Activated naive CD8-positive, alpha-beta T cell treated with anti-CD3 and anti-CD28 coated beads, Interleukin-2, amount 10 ng/mL, durations not matched to agents 7 days and 5 days (primary cell): ENCODE measurements around the gene HSF5. TPM values are rescaled to one million over a fixed set of nuclear protein-coding genes. Genes with fewer than 3 reads are reported as not detected.

ENCODE experiments used
- ATAC-seq: fragments of 150-1000 bp; cut with Tn5 transposase; one replicate; pipeline ENCODE4 v1.10.0; 2021; ENCODE audit warnings: low read depth, moderate library complexity
- POLR2A ChIA-PET: fragments of 350-600 bp; sonication (Branson Sonifier 250); formaldehyde crosslinking; loops from one replicate; lab custom pipeline; 2021; ENCODE audit warnings: antibody characterized with exemption; lab: Charles Lee
- DNase-seq: peaks from one replicate; pipeline ENCODE4 v3.0.0; 2021
- H3K27ac Mint-ChIP-seq: one replicate; pipeline ENCODE4 v1.8.0; 2022; ENCODE audit warnings: mild to moderate bottlenecking, mixed read lengths
- H3K27me3 Mint-ChIP-seq: one replicate; pipeline ENCODE4 v1.8.0; 2022; ENCODE audit warnings: mild to moderate bottlenecking, moderate library complexity, mixed read lengths
- H3K36me3 Mint-ChIP-seq: one replicate; pipeline ENCODE4 v1.8.0; 2021; ENCODE audit warnings: mild to moderate bottlenecking, mixed read lengths
- H3K4me1 Mint-ChIP-seq: one replicate; pipeline ENCODE4 v1.8.0; 2021; ENCODE audit warnings: mixed read lengths
- H3K4me3 Mint-ChIP-seq: one replicate; pipeline ENCODE4 v1.8.0; 2022; ENCODE audit warnings: mild to moderate bottlenecking, moderate library complexity, mixed read lengths
- H3K9me3 Mint-ChIP-seq: one replicate; pipeline ENCODE4 v1.8.0; 2021; ENCODE audit warnings: mixed read lengths
- total RNA-seq, 2 experiments: library from RNA; stranded (reverse); gene quantifications; one replicate each; pipeline ENCODE4 v1.2.3, GENCODE V29; 2021

HSF5 gene
- under 1 TPM; 0.47 to 0.60 TPM for total RNA-seq

- Mint-ChIP-seq H3K4me1 (peaks cover 3% of the 10 kb centered on the region), H3K27ac (no peak within 1 kb of the TSS), H3K36me3 (peaks cover 31% of the 10 kb centered on the region), H3K4me3 (no peak within 1 kb of the TSS), H3K9me3 (no peaks in the 10 kb centered on the region), H3K27me3 (peaks cover 2% of the 10 kb centered on the region)
- POLR2A ChIA-PET, result interaction anchor here (0.8 to 1.3 kb wide), 3 partner anchors 25 to 144 kb away, joined by 3 to 5 read pairs (median 4); partner anchors contain the start of gene SUPT4H1
- peak; percentile 75 for DNase-seq
- ATAC-seq, result peak; percentile 80
Observed at GRCh38 chr17:58487589-58488427, at the start of gene HSF5. HSF5 (minus strand) TSS chr17:58488408; CDS start chr17:58488274, 134 bp downstream.

GRCh38 chr17:58537266-58537665 lies 49.1 kb upstream of the HSF5 start:
- Mint-ChIP-seq H3K27me3 (peaks cover 37% of the 10 kb centered on the region), H3K36me3 (no peaks in the 10 kb centered on the region), H3K4me3 (no peak overlapping the region), H3K9me3 (no peaks in the 10 kb centered on the region), H3K4me1 (peaks cover 2% of the 10 kb centered on the region), H3K27ac (no peak overlapping the region)
- POLR2A ChIA-PET, result interaction anchor here (1.1 kb wide), 1 partner anchor 123 kb away, joined by 4 read pairs; no protein-coding TSS in a partner anchor
- no peak for DNase-seq
- no peak for ATAC-seq

- Mint-ChIP-seq H3K36me3 (no peaks in the 10 kb centered on the region), H3K4me1 (peaks cover 4% of the 10 kb centered on the region), H3K27me3 (peaks cover 39% of the 10 kb centered on the region), H3K27ac (no peak overlapping the region), H3K9me3 (no peaks in the 10 kb centered on the region), H3K4me3 (no peak overlapping the region)
- ATAC-seq (no peak), DNase-seq (no peak)
- POLR2A ChIA-PET, result interaction anchor here (1.1 kb wide), 1 partner anchor 123 kb away, joined by 4 read pairs; no protein-coding TSS in a partner anchor
Observed at GRCh38 chr17:58536542-58536941, 48.3 kb upstream of the HSF5 start.

DNA sequence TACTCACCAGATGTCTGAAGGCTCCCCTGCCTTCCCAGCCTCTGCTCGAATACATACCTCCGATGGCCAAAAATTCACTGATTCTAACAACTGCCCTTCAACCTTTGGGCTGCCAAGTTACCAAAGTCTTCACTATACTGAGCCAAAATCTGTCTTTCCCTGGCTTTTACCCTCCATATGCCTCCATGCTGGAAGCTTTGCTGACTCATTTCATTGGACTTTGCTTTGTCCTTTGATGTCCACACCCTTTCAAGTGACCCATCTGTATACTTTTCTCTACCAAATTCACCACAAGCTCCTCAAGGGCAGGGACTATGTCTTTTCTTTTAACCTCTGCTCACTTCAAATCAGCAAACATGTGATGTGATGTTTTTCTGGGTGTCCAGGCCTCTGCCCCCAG lies 47.2 kb upstream of the HSF5 start:
- H3K36me3 Mint-ChIP-seq, result no peaks in the 10 kb centered on the region
- peaks cover 45% of the 10 kb centered on the region for H3K27me3 Mint-ChIP-seq
- H3K9me3 Mint-ChIP-seq, result no peaks in the 10 kb centered on the region
- POLR2A ChIA-PET, result interaction anchor here (1.3 kb wide), 1 partner anchor 9 kb away, joined by 3 read pairs; no protein-coding TSS in a partner anchor
- no peak overlapping the region for H3K4me3 Mint-ChIP-seq
- H3K4me1 Mint-ChIP-seq, result peaks cover 4% of the 10 kb centered on the region
- no peak overlapping the region for H3K27ac Mint-ChIP-seq
- ATAC-seq (no peak), DNase-seq (no peak)

DNA sequence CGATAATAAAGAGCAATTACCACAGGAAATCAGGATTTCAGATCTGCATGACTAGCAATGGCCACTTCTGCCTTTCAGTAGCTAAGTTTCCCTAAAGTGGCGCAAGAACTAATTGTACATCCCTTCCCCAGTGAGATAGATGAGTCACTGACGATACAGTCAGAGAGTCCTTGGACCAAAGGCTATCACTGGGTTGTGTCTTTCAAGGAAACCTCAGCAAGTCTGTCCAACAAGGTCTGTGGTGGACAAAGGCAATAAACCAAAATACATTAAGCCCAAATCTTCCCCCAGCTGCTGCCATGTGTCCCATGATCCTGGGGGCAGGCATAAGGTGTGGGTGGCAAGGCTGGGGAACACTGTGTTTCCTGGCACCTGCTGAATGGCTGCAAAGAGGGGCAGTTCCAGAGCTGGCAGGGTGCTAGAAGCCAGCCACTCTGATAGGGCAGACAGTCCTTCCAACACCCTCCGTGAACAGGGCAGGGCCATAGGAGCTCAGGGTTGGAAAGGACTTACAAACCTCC lies 46.8 kb upstream of the HSF5 start:
- H3K36me3 Mint-ChIP-seq, result no peaks in the 10 kb centered on the region
- H3K27ac Mint-ChIP-seq, result no peak overlapping the region
- ATAC-seq (no peak), DNase-seq (no peak)
- POLR2A ChIA-PET, result interaction anchor here (1.3 kb wide), 1 partner anchor 9 kb away, joined by 3 read pairs; no protein-coding TSS in a partner anchor
- H3K27me3 Mint-ChIP-seq, result peaks cover 46% of the 10 kb centered on the region
- H3K4me1 Mint-ChIP-seq, result peaks cover 4% of the 10 kb centered on the region
- no peaks in the 10 kb centered on the region for H3K9me3 Mint-ChIP-seq
- no peak overlapping the region for H3K4me3 Mint-ChIP-seq

- DNase-seq (no peak), ATAC-seq (no peak)
- POLR2A ChIA-PET, result interaction anchor here (1.0 to 1.3 kb wide), 3 partner anchors 8 to 98 kb away, joined by 3 read pairs; no protein-coding TSS in a partner anchor
- Mint-ChIP-seq H3K36me3 (no peaks in the 10 kb centered on the region), H3K4me3 (no peak overlapping the region), H3K27me3 (peaks cover 50% of the 10 kb centered on the region), H3K9me3 (no peaks in the 10 kb centered on the region), H3K4me1 (peaks cover 4% of the 10 kb centered on the region), H3K27ac (no peak overlapping the region)
Observed at GRCh38 chr17:58534331-58534730, 46.1 kb upstream of the HSF5 start.

- Mint-ChIP-seq H3K36me3 (no peaks in the 10 kb centered on the region), H3K4me3 (no peak overlapping the region), H3K27ac (peak overlapping the region; percentile 22)
Observed at GRCh38 chr17:58533616-58534188, 45.5 kb upstream of the HSF5 start.

DNA sequence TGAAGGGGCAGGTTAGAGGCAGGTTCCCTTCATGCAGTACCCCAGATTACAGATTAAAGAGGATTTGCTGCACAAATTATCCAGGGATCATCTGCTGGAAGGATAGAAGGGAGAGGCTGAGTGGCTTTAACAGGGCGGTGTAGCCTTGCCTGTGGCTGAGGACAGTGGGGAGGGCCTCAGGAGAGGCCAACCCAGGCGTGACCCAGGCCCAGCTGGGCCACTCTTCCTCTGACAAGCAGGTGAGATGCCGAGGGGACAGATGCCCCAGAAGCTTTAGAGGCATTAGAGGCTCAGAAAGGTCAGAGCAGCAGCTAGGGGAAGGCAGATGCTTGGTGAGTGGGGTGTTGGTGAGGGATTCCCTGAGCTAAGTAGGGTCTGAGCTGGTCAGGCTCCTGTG lies 44.3 kb upstream of the HSF5 start:
- DNase-seq (no peak), ATAC-seq (no peak)
- Mint-ChIP-seq H3K4me3 (no peak overlapping the region), H3K27me3 (peaks cover 47% of the 10 kb centered on the region), H3K9me3 (no peaks in the 10 kb centered on the region), H3K36me3 (no peaks in the 10 kb centered on the region), H3K4me1 (peaks cover 7% of the 10 kb centered on the region), H3K27ac (no peak overlapping the region)
- POLR2A ChIA-PET, result interaction anchor here (0.6 to 1.3 kb wide), 2 partner anchors 99 to 995 kb away, joined by 3 to 10 read pairs; no protein-coding TSS in a partner anchor

More at GRCh38 chr17:58533616-58534188, 45.5 kb upstream of the HSF5 start:
- ATAC-seq (no peak), DNase-seq (no peak)
- Mint-ChIP-seq H3K4me1 (peaks cover 4% of the 10 kb centered on the region), H3K9me3 (no peaks in the 10 kb centered on the region), H3K27me3 (peaks cover 47% of the 10 kb centered on the region)
- POLR2A ChIA-PET, result interaction anchor here (1.0 to 1.1 kb wide), 2 partner anchors 15 to 98 kb away, joined by 3 read pairs; no protein-coding TSS in a partner anchor

DNA sequence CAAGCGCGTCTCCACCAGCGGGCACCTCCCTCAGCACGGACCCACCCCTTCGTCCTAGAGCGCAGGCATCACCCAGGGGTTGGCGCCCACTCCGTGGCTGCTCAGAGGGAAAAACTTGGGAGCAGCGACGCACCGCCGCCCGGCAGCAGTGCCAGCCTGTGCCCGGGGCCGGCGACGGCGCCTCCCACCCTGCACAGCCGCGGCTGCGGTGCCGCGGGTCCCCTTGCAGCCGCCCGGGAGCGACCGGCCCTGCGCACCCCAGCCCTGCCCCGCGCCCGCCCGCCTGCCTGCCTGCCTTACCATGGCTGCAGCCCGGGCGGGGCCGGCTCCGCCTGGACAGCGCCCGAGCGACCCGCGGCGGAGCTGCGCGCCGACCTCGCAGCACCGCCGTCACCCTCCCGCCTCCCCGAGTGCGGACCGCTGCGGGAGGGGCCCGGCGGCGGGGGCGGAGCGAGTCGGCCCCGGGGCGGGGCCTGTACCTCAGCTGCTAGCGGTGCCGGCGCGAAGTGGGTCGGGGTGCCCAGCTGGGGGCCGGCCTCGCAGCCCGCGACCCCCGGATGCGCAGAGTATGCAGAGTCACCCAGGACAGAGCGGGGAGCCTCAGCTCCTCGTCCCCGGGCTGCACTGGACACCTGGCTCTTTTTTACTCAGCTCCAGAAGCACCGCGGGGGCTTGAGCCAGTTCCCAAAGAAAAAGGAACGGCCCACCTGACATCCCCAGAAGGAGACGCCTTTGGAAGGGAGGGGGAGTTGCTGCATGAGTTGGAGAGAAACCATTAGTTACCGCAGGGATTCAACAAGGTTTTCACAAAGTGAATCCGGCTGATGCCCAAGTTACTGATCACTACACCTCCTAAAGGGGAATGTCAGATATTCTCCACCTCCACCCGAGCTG lies 43.7 kb upstream of the HSF5 start:
- H3K9me3 Mint-ChIP-seq, result no peaks in the 10 kb centered on the region
- H3K4me1 Mint-ChIP-seq, result peaks cover 11% of the 10 kb centered on the region
- DNase-seq (peak; percentile 82), ATAC-seq (peak; percentile 82)
- no peak overlapping the region for H3K27ac Mint-ChIP-seq
- H3K27me3 Mint-ChIP-seq, result peaks cover 47% of the 10 kb centered on the region
- POLR2A ChIA-PET, result interaction anchor here (0.6 to 1.3 kb wide), 2 partner anchors 100 to 994 kb away, joined by 3 to 10 read pairs; no protein-coding TSS in a partner anchor
- peak overlapping the region; percentile 51 for H3K4me3 Mint-ChIP-seq
- H3K36me3 Mint-ChIP-seq, result no peaks in the 10 kb centered on the region

- Mint-ChIP-seq H3K4me1 (peaks cover 18% of the 10 kb centered on the region), H3K27me3 (peaks cover 39% of the 10 kb centered on the region), H3K36me3 (no peaks in the 10 kb centered on the region), H3K27ac (no peak overlapping the region), H3K9me3 (no peaks in the 10 kb centered on the region), H3K4me3 (peak overlapping the region; percentile 36)
- POLR2A ChIA-PET, result interaction anchor here (1.3 kb wide), 1 partner anchor 100 kb away, joined by 10 read pairs; no protein-coding TSS in a partner anchor
- DNase-seq (no peak), ATAC-seq (no peak)
Observed at GRCh38 chr17:58531122-58531521, 42.9 kb upstream of the HSF5 start.

GRCh38 chr17:58530655-58531054 lies 42.4 kb upstream of the HSF5 start:
- Mint-ChIP-seq H3K27me3 (peaks cover 35% of the 10 kb centered on the region), H3K4me1 (peaks cover 21% of the 10 kb centered on the region), H3K4me3 (peak overlapping the region; percentile 20), H3K27ac (no peak overlapping the region), H3K36me3 (no peaks in the 10 kb centered on the region), H3K9me3 (no peaks in the 10 kb centered on the region)
- POLR2A ChIA-PET, result no interaction called here
- ATAC-seq (no peak), DNase-seq (no peak)

DNA sequence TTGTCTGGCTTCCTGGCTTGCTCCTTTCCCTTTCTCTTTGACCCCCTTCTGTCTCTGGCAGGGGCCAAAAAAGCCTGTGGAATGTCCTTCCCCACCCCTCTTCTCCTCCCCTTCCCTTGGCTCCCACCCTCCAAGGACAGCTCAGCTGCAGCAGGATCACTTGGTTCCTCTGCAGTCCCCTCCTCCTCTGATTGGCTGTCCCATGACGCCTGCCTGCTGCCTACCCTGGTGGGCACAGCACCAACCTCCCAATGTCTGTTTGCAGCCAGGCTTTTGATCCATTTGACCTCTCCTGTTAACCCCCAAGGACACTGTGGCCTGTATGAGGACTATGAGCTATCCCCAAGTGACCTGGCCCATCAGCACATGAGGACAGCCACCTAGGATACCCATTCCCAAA lies 41.1 kb upstream of the HSF5 start:
- Mint-ChIP-seq H3K9me3 (no peaks in the 10 kb centered on the region), H3K36me3 (no peaks in the 10 kb centered on the region), H3K27ac (no peak overlapping the region), H3K27me3 (peaks cover 28% of the 10 kb centered on the region), H3K4me3 (no peak overlapping the region), H3K4me1 (peaks cover 24% of the 10 kb centered on the region)
- no peak for ATAC-seq
- POLR2A ChIA-PET, result interaction anchor here (0.7 to 1.9 kb wide), 3 partner anchors 102 to 105 kb away, joined by 4 to 12 read pairs (median 4); no protein-coding TSS in a partner anchor
- DNase-seq, result no peak
